HG03520 (cell line): ENCODE measurements around the gene KLHL29.

Experiments used
- ATAC-seq: cut with Tn5 transposase; IDR thresholded peaks from one replicate; pipeline ENCODE4 v1.9.1; 2021; ENCODE audit warnings: mild to moderate bottlenecking, moderate library complexity; ENCODE audit not compliant: unreplicated experiment

KLHL29 gene

GRCh38 chr2:23664066-23664788, 279.2 kb downstream of the KLHL29 start:
- no peak for ATAC-seq

DNA sequence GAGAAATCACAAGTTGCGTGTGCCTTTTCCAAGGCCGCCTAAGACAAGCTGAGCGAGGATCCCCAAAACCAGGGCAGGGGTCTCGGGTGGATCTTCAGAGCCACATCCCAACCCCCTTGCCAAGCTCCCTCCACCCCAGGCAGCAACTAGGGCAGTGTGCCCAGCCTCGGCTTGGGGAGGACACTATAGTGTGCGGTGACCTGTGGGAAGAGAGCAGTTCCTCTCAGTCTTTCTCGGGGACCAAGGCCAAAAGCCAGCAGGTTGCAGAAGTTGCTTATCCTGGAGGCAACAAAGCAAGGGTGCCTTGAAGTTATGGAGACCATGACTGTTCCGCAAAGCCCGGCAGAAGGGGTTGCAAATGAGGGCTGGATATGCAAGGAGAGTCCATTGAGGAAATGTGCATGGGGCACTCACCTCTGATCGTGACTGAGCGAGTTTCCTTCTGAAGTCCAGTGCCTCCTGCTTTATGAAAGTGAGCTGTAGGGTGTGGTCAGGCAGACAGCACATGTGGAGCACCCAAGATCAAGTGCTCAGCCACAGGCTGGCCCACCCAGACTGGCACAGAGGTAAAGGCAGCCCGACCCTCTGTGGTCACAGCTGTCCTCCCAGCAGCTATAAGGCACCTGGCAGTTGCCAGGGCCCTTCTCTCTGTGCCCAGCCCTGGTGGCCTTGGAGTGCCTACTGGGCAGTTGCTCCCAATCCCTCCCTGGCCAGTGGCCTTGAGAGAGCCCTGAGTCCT, 281.4 kb downstream of the KLHL29 start:
- no peak for ATAC-seq

- ATAC-seq: no peak
Measured at GRCh38 chr2:23666980-23667357, 282.0 kb downstream of the KLHL29 start.

DNA sequence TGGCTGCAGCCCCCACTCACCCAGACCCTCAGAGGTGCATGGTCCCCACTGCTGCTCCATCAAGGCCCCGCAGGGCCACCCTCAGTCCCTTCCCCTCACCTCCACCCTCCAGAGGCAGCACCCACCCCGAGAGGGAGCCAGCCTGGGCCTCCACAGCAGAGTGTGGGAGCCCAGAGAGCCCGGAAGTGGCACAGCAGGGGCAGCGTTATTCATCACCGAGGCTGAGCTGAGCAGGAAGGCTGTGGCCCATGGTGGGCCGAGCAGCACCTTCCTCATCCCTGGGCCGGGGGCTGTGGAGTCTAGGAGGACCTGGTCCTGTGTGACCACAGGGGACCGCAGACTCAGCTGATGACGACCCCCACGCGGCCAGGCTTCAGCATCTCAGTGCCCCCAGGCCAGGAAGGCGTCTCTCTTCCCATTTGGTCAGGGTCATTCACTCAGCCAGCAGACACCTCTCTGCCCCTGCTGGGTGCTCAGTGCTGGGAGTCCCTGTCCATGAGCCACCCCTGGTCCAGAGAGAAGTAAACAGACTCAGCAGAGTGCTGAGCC, 283.9 kb downstream of the KLHL29 start:
- no peak for ATAC-seq

- ATAC-seq: no peak
Measured at GRCh38 chr2:23669413-23670244, 284.6 kb downstream of the KLHL29 start.

DNA sequence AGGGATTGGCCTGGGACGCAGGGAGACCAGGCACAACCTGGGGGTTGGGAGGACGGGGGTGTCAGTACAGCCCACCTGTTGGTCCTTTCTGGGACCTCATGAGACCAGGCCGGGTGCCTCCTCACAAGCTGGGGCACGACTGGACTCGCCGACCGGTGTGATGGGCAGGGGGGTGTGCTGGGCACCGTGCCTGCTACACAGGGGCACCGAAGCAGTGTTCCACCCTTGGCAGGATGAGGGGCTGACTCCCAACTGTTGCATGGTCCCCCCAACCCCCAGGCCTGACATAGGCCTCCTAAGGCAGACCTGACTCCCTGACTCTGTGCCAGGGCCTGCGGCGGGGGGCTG, 285.2 kb downstream of the KLHL29 start:
- ATAC-seq: no peak

- no peak for ATAC-seq
Measured at GRCh38 chr2:23673082-23673481, 288.1 kb downstream of the KLHL29 start.

DNA sequence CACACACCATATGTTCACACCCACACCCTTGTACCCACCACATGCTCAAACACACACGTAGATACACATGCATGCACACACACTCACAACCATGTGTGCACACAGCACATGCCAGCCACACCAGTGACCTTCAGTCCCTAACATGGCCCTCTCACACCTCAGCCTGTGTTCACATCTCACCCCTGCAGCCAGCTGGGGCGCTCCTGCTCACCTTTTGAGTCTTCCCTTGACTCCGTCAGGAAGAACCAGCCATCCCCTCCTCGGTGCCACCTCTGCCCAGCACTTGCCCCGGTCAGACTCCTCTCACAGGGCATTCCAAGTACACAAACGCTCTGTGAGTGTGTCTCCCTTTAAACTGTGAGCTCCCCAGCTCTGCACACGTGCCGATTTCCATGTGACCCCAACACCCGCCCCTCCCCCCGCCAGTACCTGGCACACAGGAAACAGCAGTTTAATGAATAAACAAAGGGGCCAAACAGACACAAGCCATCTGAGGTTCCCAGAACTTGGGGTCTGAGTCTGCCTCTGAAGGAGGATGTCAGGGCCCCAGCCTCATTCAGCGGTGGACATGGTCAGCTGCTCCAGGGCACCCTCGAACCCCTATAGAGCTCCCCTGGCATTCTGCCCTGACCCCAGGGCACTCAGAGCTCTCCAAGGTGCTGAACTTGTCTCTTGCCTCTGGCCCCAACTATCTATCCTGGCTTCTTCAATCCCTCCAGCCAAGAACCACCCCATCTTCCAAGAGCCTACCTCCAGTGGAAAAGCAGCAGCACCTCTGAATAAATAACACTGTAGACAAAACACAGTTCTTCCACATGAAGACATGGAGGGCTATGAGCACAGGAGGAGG, 289.1 kb downstream of the KLHL29 start:
- ATAC-seq: no peak

DNA sequence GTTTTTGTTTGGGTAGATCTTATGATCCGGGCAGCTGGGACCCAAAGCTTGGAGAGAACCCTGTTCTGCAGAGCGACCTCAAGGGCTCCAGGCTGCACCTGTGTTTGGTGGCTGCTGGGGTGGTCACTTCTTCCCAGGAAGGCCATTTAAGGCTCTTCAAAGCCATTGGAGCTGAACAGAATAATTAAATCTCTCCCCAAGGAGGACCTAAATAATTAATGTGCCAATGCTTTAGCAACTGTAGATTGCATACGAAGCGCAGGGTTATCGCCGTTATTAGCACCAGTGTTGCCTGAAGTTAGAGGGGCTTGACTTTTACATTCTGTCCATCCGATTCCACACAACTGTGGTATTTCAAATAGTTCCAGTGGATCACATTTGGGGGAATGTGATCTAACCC, 290.5 kb downstream of the KLHL29 start:
- ATAC-seq: no peak

DNA sequence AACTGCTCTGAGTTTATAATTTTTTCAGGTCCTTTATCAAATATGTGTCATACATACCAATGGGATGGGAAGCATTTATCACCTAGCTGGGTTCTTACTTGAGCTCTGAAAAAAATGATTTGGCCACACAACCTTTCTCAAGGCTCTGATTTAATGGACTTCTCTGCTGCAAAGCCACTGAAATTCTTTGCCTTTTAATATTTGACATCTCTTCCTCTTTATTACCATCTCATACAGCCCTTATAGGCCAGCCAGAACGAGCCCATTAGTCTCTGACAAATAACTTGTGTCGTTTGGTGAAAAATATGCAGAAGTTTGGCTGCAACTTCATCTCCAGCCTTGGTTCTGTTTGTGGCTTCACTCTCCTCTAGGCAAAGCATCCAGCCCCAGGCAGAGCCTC, 292.9 kb downstream of the KLHL29 start:
- no peak for ATAC-seq

DNA sequence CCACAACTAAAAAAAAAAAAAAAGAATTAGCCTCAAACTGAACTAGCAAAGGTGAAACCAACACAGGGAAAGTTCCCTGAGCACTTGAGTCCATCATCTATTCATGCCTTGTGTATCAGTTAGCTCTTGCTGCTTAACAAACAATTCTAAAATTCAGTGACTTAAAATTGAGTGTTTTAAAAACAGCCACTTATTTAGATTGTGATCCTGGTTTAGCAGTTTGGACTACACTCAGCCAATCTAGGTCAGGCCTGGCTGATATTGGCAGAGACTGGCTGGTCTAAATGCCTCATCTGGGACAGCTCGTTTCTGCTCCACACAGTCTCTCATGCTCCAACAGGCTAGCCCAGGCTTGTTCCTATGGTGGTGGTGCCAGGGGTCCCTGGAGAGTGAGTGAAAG, 294.1 kb downstream of the KLHL29 start:
- ATAC-seq: no peak

DNA sequence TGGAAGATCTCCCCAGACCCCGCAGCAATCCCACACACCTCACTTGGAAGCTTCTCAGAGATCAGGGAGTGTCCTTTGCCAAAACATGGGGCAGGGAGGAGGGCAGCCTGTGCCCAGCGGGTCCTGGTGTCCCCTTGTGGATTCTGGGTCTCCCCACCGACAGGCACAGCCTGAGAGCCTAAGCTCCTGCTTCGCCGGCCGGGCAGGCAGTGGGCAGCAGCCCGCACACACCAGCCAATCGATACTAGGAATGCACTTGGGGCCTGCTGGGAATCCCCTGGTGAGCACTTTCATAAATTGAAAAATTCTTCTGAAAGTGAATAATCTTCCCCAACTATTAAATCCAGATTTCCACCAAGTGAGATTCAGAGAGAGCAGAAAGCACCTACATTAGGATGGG, 296.0 kb downstream of the KLHL29 start:
- no peak for ATAC-seq

DNA sequence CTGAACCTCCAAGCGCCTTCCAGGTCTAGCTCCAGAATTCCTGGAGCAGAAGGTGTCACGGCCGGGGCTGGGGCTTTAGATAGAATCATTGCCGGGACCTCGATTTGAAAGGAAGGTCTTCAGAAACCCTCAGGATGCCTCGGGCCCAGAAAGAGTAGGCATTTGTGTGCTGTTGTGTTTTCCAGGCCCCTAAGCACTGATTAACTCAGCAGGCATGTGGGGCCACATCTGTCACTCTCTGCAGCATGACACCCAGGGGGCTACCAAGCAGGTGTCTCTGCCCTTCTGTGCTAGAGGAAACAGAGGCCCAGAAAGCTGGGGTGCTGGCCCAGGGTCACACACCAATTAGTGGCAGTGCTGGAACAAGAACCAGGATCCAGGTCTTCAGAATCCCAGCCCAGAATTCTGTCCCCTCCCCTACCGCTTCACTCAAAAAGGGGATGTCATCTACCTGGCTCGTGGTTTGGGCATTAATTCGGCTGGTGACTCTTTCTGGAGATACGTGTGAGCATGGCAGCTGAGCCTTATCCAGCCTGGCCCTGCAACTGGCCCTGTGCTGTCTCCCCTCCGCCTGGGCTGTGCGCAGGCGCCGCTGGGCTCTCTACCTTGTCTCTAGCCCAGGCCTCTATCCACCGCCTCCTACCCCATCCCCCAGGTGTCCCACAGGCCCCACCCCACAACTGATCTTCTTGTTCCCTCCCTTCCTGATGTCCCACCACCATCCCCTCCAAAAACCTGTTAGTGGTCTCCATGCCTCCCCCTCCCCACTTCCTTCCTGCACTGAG, 296.6 kb downstream of the KLHL29 start:
- ATAC-seq: no peak

- ATAC-seq: no peak
Measured at GRCh38 chr2:23682481-23682880, 297.5 kb downstream of the KLHL29 start.

- ATAC-seq: no peak
Measured at GRCh38 chr2:23683001-23683400, 298.0 kb downstream of the KLHL29 start.

GRCh38 chr2:23684395-23685176, 299.6 kb downstream of the KLHL29 start:
- no peak for ATAC-seq

GRCh38 chr2:23685181-23685580, 300.2 kb downstream of the KLHL29 start:
- no peak for ATAC-seq

- ATAC-seq: no peak
Measured at GRCh38 chr2:23685706-23686105, 300.7 kb downstream of the KLHL29 start.

- ATAC-seq: no peak
Measured at GRCh38 chr2:23686405-23687029, 301.5 kb downstream of the KLHL29 start.
